Endodermal cell (in vitro differentiated cells): Measurements from ENCODE around the gene RORB. TPM values are rescaled to one million over a fixed set of nuclear protein-coding genes. Genes with fewer than 3 reads are reported as not detected.

Source experiments
- DNase-seq: peaks from one replicate; pipeline ENCODE4 v3.0.0-alpha.2; 2017
- H3K27ac ChIP-seq: 2 replicates; pipeline ENCODE4 v1.5.1; 2013; ENCODE audit warnings: mild to moderate bottlenecking, low read depth, low read length, moderate library complexity
- H3K27me3 ChIP-seq: 2 replicates; pipeline ENCODE4 v1.6.1; 2013; ENCODE audit warnings: mild to moderate bottlenecking, low read length, moderate library complexity; ENCODE audit not compliant: insufficient read depth, control insufficient read depth, poor library complexity, severe bottlenecking
- H3K36me3 ChIP-seq: 2 replicates; pipeline ENCODE4 v1.7.0; 2013; ENCODE audit warnings: mild to moderate bottlenecking, low read length, moderate library complexity; ENCODE audit not compliant: control insufficient read depth, insufficient read depth
- H3K4me1 ChIP-seq: one replicate; pipeline ENCODE4 v1.7.0; 2013; ENCODE audit warnings: low read length; ENCODE audit not compliant: control insufficient read depth, insufficient read depth
- H3K4me3 ChIP-seq: 2 replicates; pipeline ENCODE4 v1.5.1; 2013; ENCODE audit warnings: mild to moderate bottlenecking, low read length, moderate library complexity
- H3K9ac ChIP-seq: 2 replicates; pipeline ENCODE4 v1.6.1; 2013; ENCODE audit warnings: mild to moderate bottlenecking, low read length, moderate library complexity; ENCODE audit not compliant: poor library complexity, severe bottlenecking; ENCODE audit errors: extremely low read depth
- H3K9me3 ChIP-seq: 2 replicates; pipeline ENCODE4 v1.6.1; 2013; ENCODE audit warnings: mild to moderate bottlenecking, low read length, moderate library complexity; ENCODE audit not compliant: control insufficient read depth
- H3K27ac Mint-ChIP-seq: 2 replicates; pipeline ENCODE4 v1.8.0; 2020; ENCODE audit warnings: mixed read lengths
- H3K27me3 Mint-ChIP-seq: 2 replicates; pipeline ENCODE4 v1.8.0; 2021; ENCODE audit warnings: mild to moderate bottlenecking, mixed read lengths; ENCODE audit not compliant: insufficient read depth
- H3K36me3 Mint-ChIP-seq: 2 replicates; pipeline ENCODE4 v1.8.0; 2020; ENCODE audit warnings: low read depth, mixed read lengths
- H3K4me1 Mint-ChIP-seq: 2 replicates; pipeline ENCODE4 v1.8.0; 2020; ENCODE audit warnings: mixed read lengths
- H3K4me3 Mint-ChIP-seq: 2 replicates; pipeline ENCODE4 v1.8.0; 2020; ENCODE audit warnings: mild to moderate bottlenecking, moderate library complexity, mixed read lengths
- H3K9me3 Mint-ChIP-seq: 2 replicates; pipeline ENCODE4 v1.8.0; 2020; ENCODE audit warnings: mild to moderate bottlenecking, mixed read lengths
- WGBS, 2 experiments: methylation state at CpG; one replicate each; pipeline versions ENCODE4 v1.1.5 to v1.1.7; 2013; ENCODE audit warnings: missing lambda C conversion rate in 2 of 2, mixed read lengths in 1 of 2; ENCODE audit not compliant: insufficient coverage in 1 of 2, insufficient read length in 1 of 2; 5-methylcytosine and 5-hydroxymethylcytosine counted together
- long read RNA-seq, 4 experiments: library from polyadenylated mRNA in 2 of 4; library from RNA in 1 of 4; library from capped mRNA in 1 of 4; stranded (forward) in 3 of 4; unstranded in 1 of 4; transcript quantifications; one replicate each; pipeline ENCODE4 v2.0.0, GENCODE V29; 2020 to 2021; ENCODE audit warnings: inconsistent platforms in 1 of 4
- polyA plus RNA-seq, 2 experiments: library from polyadenylated mRNA; stranded (reverse); fragments of 50-300 nt; gene quantifications; one replicate each; pipeline ENCODE4 v1.2.3, GENCODE V29; 2013
- total RNA-seq, 2 donors: library from RNA; stranded (reverse); fragmentation: NEBNext Ultra II Directional in 1 of 2; extraction: Animal tissue kit (Norgen Biotek cat#: 25700) in 1 of 2; gene quantifications; 2 replicates in 1 of 2; 3 replicates in 1 of 2; pipeline ENCODE4 v1.2.1, GENCODE V29; 2021
- TF ChIP-seq, protein P1 (sequence below): fragments of 200-600 bp; sonication (generic); conservative IDR thresholded peaks from 2 replicates; pipeline ENCODE4 v1.5.0; 2021; ENCODE audit warnings: antibody characterized with exemption, mild to moderate bottlenecking

The RORB gene
- total RNA-seq = under 1 TPM; 0.18 to 0.88 TPM
- polyA plus RNA-seq (2013, experiment 1 of 2) = 1.7 TPM
- polyA plus RNA-seq (2013, experiment 2 of 2) = 1.9 TPM
- long read RNA-seq, experiment 1 = 0 reads
- long read RNA-seq, experiment 2 = 0 reads
- long read RNA-seq, experiment 3, full-length matches to known transcripts = 2 of 3 reads
- long read RNA-seq, experiment 3, partial matches to known transcripts = 0 of 3 reads
- long read RNA-seq, experiment 3, other reads (novel, unspliced or antisense) = 1 of 3 reads
- long read RNA-seq, experiment 4 = 0 reads

DNA sequence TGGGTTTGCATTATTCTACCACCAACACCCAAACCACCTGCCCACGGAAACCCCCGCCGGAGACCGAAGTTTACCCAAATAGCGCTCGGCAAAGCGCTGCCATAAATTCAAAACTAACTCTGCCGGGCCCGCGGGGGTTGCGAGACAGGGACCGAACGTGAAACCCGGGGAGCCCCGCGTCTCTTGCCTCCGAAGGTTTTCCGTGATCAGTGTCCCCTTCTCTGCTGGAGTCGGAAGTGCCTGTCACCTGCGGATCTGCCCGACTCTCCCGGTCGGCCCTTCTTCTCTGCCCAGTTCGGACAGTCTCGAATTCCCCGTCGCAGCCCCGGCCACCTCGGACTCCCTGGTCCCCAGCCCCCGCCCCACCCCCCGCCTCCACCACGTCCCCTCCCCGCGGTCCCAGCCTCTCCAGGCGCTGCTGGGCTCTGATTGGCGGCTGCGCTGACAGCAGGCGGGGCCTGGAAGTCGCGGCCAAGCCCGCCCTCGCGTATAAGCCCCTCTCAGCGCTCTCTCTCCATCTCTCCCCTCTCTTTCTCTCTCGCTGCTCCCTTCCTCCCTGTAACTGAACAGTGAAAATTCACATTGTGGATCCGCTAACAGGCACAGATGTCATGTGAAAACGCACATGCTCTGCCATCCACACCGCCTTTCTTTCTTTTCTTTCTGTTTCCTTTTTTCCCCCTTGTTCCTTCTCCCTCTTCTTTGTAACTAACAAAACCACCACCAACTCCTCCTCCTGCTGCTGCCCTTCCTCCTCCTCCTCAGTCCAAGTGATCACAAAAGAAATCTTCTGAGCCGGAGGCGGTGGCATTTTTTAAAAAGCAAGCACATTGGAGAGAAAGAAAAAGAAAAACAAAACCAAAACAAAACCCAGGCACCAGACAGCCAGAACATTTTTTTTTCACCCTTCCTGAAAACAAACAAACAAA is at the start of gene RORB:
RORB (plus strand) TSS at position 517 of the 929 bp plus-strand sequence. CDS start 642 bp downstream, outside the sequence.
- peak; percentile 93 for DNase-seq
- Mint-ChIP-seq H3K27me3 (peaks cover 53% of the 10 kb centered on the region), H3K27ac (no peak within 1 kb of the TSS), H3K4me3 (peak within 1 kb of the TSS; percentile 64), H3K36me3 (no peaks in the 10 kb centered on the region), H3K9me3 (no peaks in the 10 kb centered on the region), H3K4me1 (peaks cover 26% of the 10 kb centered on the region)
- Histone ChIP-seq H3K4me3 (peak within 1 kb of the TSS; percentile 88), H3K4me1 (no peaks in the 10 kb centered on the region), H3K9ac (no peak within 1 kb of the TSS), H3K27ac (no peak within 1 kb of the TSS), H3K27me3 (peaks cover 62% of the 10 kb centered on the region), H3K9me3 (no peaks in the 10 kb centered on the region), H3K36me3 (no peaks in the 10 kb centered on the region)
- TF ChIP-seq, protein P1, sequence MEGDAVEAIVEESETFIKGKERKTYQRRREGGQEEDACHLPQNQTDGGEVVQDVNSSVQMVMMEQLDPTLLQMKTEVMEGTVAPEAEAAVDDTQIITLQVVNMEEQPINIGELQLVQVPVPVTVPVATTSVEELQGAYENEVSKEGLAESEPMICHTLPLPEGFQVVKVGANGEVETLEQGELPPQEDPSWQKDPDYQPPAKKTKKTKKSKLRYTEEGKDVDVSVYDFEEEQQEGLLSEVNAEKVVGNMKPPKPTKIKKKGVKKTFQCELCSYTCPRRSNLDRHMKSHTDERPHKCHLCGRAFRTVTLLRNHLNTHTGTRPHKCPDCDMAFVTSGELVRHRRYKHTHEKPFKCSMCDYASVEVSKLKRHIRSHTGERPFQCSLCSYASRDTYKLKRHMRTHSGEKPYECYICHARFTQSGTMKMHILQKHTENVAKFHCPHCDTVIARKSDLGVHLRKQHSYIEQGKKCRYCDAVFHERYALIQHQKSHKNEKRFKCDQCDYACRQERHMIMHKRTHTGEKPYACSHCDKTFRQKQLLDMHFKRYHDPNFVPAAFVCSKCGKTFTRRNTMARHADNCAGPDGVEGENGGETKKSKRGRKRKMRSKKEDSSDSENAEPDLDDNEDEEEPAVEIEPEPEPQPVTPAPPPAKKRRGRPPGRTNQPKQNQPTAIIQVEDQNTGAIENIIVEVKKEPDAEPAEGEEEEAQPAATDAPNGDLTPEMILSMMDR = peak; percentile 10
- WGBS, 2 experiments = 0% methylated on average over 14 to 44 of the region's 50 CpGs

- Histone ChIP-seq H3K4me3 (no peak overlapping the region), H3K36me3 (no peaks in the 10 kb centered on the region), H3K9ac (no peak overlapping the region), H3K4me1 (peaks cover 4% of the 10 kb centered on the region), H3K9me3 (no peaks in the 10 kb centered on the region), H3K27me3 (no peaks in the 10 kb centered on the region), H3K27ac (no peak overlapping the region)
- 66 to 100% methylated on average over 1 to 2 of the region's 2 CpGs for WGBS, 2 experiments
- no peak for DNase-seq
- no peaks in the 10 kb centered on the region for H3K36me3 Mint-ChIP-seq
- no peak overlapping the region for H3K4me3 Mint-ChIP-seq
- no peak overlapping the region for H3K27ac Mint-ChIP-seq
- TF ChIP-seq, protein P1 = no peak
- no peaks in the 10 kb centered on the region for H3K9me3 Mint-ChIP-seq
- no peaks in the 10 kb centered on the region for H3K27me3 Mint-ChIP-seq
- no peaks in the 10 kb centered on the region for H3K4me1 Mint-ChIP-seq
Observed at GRCh38 chr9:74447451-74448193, 49.5 kb upstream of the RORB start.

DNA sequence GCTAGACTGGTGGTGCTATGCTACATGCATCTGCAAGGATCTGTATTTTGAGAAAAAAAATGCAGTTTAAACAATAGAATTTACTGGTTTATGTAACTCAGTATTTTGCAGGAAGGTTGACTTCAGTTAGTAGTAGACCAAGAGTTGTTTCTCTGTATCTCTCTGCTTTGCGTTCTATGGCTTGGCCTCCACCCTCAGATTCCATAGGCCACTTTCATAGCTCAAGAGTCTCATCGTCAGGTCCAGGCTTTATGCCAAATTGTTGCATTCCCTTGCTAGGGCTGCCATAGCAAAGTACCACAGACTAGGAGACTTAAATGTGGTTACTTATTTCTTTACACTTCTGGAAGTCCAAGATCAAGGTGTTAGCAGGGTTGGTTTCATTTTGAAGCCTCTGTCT is 48.1 kb upstream of the RORB start:
- Mint-ChIP-seq H3K4me3 (no peak overlapping the region), H3K9me3 (no peaks in the 10 kb centered on the region), H3K27ac (no peak overlapping the region), H3K36me3 (no peaks in the 10 kb centered on the region), H3K4me1 (no peaks in the 10 kb centered on the region), H3K27me3 (no peaks in the 10 kb centered on the region)
- Histone ChIP-seq H3K9me3 (no peaks in the 10 kb centered on the region), H3K9ac (no peak overlapping the region), H3K4me3 (no peak overlapping the region), H3K27ac (no peak overlapping the region), H3K27me3 (no peaks in the 10 kb centered on the region), H3K4me1 (peaks cover 4% of the 10 kb centered on the region), H3K36me3 (no peaks in the 10 kb centered on the region)
- 93 to 94% methylated on average over 2 of the region's 2 CpGs for WGBS, 2 experiments
- TF ChIP-seq, protein P1 = no peak
- no peak for DNase-seq
